GM19023 (cell line): ENCODE measurements around the gene ARHGAP31.
"Not testable (repeated sequence)": the region's sequence is repeated elsewhere in the genome, so short reads cannot be mapped to it uniquely, and the experiment has no call there.

Experiments
- ATAC-seq: cut with Tn5 transposase; IDR thresholded peaks from one replicate; pipeline ENCODE4 v1.9.1; 2021; ENCODE audit warnings: mild to moderate bottlenecking, moderate library complexity; ENCODE audit not compliant: unreplicated experiment

ARHGAP31 gene

DNA sequence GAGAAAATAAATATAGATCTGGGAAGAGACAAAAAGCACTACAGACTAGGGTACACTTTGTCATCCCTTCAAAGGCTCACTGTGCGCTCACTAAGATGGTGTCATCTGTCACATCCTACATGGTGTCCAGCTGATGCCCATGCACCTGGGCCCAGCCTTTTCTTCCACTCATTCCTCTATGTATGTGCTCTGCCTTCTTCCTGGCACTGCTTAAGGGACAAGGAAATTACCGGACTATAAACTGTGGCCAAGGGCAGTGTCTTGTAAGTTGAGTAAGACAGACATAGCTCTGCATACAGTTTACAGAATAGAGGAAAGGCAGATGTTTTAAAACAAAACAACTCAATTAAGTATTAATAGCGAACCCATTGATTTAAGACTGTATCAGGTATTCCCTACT is 52.9 kb downstream of the ARHGAP31 start:
- no peak for ATAC-seq

DNA sequence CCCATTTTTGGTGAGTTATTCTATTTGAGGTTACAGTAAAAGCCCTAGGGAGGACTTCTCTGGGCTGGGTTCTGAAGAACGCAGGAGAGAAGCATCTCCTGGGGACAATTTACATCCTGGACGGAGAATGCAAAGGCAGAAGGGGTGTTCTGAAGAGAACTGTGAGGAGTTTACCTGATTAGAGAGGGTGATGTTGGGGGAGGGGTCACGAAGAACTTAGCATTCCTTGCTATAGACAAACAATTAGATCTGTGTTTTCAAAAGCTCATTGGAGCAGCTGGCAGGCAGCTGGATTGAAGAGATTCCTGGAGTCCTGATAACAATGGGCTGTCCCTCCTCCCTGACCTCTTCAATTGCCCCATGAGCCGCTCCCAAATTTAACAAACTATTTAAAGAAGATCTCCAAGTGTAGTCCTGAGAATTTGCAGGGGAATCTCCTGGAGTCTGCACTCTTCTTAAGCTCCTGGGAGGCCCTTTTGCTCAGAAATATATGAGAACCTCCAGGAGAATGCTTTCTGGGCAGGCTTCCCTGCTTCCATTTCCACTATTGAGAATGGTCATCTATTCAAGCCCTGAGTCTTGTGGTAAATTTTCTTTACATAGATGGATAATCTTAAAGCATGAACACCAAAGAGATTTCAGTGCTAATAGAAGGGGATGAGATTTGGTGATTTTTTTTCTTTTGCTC is 55.3 kb downstream of the ARHGAP31 start:
- ATAC-seq = no peak

DNA sequence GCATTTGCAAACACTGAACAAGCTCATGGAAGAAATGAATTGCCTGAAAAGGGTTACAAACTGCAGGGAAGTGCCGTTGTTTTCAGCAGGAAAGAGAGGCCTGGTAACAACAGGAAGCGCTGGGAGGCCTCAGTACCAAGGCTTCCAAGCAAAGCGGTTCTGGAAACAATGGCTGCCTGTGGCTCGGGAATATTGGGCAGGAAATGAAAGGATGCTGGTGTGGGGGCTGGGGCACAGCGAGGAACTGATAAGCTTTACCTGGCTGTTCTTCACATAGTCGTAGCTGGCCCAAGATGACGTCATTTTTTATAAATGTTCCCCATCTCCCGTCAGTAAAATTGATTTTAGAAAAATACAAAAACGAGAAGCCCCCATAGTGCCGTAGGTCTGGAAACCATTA is 55.9 kb downstream of the ARHGAP31 start:
- no peak for ATAC-seq

DNA sequence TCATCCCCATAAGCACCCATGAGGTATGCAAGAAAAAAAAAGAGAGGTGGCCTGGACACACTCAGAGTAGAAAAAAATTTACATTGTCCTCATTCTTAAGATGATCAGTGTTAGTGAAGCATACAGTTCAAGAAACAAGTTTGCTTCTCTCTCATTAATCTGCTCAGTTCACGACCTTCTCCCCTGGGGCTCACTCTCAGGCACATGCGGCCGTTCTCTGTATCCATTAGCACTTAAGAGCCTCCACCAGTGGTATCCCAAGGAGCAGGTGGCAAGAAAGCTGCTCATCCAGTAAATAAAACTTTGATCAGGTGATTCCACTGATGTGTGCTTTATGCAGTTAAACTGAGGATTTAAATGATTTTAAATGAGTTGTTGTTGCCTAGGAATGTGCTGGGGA is 57.4 kb downstream of the ARHGAP31 start:
- ATAC-seq = no peak

DNA sequence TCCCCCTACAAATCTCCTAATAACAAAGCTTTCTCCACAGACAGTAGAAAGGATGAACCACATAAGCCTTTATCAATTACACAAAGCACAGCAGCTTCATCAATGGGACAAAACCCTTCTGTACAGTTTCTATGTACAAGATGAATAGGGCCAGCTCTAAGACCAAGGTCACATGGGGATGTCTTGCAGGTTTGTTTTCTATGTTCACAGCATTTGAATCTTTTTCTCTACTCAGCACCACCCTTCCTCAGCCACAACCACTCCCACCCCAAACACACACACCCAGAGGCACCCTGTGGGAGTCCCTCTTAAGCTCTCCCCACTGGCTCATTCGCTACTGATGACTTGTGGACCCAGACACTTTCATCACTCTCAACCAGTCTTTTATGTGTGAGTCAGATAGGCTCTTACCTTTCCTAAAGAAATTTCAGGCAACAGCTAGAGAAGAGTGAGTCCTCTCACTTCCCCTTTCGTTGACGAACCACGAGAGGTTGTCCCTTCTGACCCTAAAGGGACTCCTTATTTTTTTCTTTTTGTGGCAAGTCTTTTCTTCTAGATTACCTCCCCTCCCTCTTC is 57.9 kb downstream of the ARHGAP31 start:
- peak; percentile 98 for ATAC-seq

DNA sequence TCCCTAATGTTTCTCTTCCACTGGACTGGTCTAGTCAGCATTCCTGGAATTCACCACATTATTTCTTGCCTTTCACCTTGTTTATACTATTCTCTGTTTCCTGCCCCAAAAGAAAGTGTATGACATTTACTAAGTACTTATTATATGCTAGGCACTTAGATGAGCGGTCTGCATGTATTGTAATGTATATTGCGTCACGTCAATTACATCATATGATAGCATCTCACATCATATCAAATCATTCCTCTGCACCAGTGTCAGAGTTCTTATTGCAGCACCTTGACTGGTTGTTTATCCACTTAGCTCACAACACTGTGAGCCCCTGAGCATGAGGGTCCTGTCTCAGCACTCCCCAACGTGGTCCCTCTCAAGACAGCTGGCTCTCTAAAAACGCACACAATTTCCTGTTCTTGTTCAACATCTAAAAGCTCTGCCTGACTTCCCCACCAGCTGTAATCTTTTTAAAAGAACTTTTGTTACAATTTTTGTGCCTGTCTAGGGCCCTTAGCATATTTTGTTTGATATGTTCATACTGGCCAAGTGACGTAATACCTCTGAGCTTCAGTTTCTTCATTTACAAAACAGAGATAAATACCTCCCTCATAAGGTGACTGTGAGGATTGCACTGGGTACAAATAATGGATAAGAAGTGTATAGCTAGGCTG is 58.8 kb downstream of the ARHGAP31 start:
- no peak for ATAC-seq

DNA sequence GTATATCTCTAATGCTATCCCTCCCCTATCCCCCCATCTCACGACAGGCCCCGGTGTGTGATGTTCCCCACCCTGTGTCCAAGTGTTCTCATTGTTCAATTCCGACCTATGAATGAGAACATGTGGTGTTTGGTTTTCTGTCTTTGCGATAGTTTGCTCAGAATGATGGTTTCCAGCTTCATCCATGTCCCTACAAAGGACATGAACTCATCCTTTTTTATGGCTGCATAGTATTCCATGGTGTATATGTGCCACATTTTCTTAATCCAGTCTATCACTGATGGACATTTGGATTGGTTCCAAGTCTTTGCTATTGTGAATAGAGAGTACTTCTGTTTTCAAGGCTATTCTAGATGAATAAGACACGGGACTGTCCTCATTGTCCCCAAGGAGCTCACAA is 61.4 kb downstream of the ARHGAP31 start:
- ATAC-seq = not testable (repeated sequence)

DNA sequence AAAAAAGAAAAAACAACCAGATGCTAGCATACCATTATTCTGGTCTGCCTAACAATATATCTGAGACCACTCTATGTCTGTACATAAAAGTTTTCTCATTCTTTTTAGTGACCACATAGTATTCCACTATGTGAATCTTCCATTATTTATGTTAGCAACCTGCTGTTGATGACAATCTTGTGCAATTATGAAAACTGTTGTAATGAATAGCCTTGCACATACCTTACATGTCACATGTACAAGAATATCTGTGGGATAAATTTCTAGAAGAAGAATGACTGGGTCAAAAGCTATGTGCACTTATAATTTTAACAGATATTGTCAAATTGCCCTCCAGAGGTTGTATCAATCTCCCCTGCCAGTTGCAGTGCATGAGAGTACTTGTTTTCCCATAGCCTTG is 62.5 kb downstream of the ARHGAP31 start:
- ATAC-seq = no peak

DNA sequence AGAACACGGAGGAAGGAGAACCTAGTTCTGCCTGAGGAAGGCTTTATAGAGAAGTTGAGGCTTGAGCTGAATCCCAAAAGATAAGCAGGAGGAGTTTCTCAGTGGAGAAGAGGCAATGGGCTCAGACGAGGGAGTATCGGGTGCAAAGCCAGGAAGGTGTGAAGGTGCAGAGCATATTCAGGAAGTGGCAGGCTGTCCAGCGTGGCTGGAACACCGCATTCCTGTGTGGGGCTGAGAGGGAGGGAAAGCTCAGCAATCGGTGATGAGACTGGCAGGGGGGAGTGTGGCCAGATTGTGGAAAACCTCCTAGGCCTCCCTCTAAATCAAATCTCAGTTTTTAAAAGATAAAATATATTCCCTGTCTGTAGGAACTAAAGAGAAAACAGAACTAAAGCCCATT is 63.0 kb downstream of the ARHGAP31 start:
- ATAC-seq = no peak

DNA sequence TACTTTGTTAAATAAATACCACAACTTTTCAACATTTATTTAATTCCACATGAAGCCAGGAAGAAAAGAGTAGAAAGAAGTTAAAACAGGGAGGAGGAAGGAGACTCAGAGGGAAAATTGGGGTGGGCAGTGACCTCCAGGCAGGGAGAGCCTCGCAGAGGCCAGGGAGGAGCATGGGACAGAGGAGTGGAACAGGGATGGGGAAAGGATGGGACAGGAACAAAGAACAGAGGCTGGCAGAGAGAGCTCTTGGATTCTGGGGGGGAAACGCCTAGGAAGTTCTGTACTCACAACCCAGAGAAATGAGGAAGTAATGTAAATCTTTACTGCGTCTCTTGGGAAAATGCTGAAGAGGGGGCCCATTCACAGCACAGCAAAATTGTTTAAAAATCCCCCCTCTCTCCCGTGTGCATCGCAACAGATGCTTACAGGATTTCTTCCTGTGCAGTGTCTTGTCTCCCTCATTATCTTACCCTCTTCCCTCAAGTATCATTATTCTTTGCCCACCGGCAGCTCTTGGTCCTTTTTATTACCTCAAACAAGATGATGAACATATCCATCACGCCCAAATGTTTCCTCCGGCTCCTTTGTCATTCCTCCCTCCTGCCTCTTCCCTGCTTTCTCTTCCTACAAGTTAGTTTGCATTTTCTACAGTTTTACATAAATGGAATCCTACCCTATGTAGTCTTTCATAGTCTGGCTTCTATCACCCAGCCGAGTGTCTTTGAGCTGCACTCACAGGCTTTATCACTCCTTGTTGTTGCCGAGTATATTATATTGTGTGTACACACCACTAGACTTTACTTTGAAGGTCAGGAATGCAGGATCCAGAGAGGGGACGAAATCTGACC is 65.5 kb downstream of the ARHGAP31 start:
- peak; percentile 69 for ATAC-seq

DNA sequence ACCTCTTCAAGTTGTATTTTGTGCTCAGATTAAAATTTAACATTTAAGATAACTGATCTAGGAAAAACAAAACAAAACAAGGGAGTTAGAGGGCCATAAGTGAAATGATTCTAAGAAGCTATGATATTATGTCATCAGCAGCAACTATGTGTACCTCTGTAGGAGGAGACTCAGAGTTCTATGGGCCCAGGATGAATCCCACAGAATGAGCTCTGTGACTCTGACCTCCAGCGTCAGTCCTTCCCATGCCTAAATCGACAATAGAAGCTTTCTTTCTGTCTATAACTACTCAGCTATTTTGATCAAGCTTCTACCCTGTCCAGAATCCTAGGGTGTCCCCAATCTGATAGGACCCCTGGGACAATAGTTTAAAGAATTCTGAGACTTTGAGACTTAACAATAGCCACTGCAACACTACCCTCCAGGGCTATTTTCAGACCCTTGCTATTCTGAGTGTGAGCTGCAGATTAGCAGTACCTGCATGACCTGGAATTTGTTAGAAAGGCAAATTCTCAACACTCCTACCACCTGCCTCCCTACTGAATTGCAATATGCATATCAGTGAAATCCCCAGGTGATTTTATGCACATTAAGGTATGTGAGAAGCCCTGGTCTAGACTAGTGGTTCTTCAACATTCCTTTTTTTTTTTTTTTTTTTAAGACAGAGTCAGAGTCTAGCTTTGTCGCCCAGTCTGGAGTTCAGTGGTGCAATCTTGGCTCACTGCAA is 66.7 kb downstream of the ARHGAP31 start:
- ATAC-seq = no peak

DNA sequence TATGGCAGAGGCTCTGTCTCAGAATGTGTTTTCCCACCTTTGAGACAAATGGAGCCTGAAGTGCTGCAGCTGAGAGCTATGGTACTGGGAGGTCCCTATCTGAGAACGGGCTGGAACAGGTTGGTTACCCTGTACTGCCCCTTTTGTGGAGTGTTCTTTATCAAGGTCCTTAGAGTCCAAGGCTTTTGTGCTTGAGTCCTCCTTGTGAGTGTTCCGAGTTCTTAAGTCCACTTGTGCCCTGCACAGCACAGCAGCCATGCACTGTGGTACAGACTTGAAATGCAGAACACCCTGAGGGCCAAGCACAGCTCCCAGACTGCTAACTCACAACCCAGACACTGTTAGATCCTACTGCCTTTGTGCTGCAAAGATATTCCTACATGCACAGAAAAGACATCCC is 67.8 kb downstream of the ARHGAP31 start:
- no peak for ATAC-seq

DNA sequence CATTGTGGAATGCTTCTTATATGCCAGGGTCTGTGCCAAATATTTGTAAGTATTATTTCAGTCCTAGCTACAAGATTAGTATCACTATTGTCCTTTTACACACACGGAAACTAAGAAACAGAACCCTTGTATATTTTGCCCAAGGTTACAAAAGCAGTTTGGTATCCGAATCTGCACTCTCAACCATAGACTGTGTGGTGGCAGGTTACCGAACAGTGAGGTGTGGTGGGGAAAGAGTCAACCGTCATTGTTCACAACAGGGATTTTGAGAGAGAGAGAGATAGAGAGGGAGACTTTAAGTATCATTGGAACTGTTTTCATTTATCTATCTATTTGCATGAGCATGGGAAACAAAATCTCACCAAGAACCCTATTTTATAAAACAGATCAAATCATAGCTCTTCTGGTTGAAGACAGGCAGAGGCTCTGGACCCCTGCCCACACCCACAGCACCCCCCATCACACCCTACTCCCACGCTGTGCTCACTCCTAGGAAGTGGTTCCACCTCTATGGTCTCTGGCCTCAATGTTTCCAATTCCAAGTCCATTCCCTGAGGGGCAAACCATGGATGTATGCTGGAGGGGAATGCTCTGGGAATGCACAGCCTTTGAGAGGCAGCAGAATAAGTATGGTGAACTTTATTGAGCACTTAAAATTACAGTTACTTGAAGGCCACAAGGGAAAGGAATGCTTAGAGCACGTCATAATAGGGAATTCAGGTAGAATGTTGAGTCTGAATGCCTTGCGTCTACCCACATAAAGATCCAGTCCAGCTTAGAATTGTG is 69.0 kb downstream of the ARHGAP31 start:
- no peak for ATAC-seq

DNA sequence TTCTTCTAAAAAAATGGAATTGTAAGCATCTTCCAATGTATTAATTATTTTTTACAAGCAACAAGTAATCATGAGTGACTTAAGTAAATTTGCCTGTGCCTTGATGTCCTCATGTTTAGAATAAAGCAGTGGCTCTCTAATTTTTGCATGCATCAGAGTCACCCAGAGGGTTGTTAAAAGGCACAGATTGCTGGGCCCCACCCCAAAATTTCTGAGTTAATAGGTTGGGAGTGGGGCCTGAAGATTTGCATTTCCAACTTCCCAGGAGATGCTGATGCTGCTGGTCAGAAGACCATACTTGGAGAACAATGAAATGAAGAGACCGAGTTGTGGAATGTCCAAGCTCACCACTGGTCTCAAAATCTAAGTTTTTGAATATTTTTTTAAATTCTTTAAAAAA is 70.2 kb downstream of the ARHGAP31 start:
- no peak for ATAC-seq

DNA sequence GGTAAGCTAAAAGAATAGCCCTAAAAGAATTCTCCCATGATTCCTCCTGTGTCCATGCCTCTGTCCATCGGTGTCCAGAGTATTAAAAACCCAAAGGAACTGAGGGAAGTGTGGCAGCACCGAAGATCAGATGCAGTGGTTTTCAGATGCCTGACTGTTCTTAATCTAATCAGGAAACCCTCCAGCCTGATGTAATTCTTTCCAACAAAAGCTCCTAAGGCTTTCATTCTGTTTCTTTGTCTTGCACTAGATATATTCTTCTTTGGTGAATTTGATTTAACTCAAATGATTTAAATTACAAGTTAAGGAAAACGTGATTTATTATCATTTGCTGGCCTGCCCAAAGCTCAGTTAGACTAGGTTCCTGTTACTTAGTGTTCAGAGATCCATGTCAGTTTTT is 71.2 kb downstream of the ARHGAP31 start:
- ATAC-seq = no peak

DNA sequence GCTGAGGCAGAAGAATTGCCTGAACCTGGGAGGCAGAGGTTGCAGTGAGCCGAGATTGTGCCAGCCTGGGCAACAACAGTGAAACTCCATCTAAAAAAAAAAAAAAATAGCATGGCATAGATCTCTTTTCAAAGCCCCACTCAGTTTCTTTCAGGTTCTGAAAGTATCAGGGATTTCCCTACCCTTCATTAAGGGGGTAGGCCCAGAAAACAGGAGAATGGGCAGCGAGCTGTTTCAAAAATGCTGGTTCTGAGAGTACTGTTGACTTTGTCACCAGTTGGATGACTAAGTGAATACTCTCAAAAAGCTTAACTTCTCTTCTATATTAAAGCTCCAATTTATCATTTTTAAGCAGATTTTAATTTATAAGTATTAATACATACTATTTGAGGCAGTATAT is 72.8 kb downstream of the ARHGAP31 start:
- ATAC-seq = no peak

DNA sequence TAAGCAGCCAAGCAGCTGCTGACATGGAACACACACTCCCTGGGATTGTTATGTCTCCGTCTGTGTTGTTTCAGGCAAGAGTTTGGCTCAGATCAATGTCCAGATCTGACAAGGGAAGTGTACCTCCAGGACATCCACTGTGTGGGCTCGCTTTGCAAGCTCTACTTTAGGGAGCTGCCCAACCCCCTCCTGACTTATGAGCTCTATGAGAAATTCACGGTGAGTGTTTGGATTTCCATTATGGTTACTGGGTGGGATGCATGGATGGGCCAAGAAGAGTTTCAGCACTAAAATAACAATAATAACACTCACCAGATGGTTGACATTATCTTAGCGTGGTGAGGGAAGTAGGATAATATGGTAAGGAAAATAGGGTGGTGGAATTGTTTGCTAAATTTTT is 74.1 kb downstream of the ARHGAP31 start:
- no peak for ATAC-seq

DNA sequence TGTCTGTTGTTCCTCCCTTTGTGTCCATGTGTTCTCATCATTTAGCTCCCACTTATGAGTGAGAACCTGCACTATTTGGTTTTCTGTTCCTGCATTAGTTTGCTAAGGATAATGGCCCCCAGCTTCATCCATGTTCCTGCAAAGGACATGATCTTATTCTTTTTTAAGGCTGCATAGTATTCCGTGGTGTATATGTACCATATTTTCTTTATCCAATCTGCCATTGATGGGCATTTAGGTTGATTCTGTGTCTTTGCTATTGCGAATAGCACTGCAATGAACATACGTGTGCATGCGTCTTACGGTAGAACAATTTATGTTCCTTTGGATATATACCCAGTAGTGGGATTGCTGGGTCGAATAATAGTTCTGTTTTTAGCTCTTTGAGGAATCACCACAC is 77.6 kb downstream of the ARHGAP31 start:
- not testable (repeated sequence) for ATAC-seq

DNA sequence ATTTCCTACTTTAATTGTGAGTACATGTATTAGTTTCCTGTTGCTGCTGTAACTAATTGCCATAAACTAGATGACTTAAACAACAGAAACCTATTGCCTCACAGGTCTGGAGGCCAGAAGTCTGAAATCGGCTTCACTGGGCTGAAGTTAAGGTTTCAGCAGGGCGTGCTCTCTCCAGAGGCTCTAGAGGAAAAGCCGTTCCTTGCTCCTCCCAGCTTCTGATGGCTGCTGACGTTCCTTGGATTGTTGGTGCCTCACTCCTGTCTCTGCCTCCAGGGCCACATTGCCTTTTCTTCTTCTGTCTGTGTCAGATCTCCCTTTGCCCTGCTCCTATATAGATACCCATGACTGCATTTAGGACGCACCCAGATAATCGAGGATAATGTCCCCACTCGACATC is 80.9 kb downstream of the ARHGAP31 start:
- no peak for ATAC-seq

DNA sequence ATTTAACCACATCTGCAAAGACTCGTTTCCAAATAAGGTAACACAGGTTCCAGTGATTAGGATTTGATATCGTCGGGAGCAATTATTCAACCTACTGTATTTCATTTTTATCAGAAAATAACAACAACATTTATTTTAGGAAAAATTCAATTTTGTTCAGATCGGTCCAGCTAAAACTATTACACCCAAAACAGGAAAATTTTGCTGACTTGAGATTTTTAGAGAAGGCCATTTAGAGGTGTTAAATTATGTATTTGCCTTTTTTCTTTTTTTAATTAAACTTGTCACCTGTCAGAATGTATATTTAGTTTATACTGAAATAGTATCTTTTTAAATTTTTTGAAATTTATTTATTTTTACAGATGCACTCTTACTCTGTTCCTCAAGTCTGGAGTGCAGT is 81.3 kb downstream of the ARHGAP31 start:
- ATAC-seq = no peak
